ENCODE data around the gene RALGAPB.
"Not testable (repeated sequence)": the region's sequence is repeated elsewhere in the genome, so short reads cannot be mapped to it uniquely, and the experiment has no call there.

The RALGAPB gene

DNA sequence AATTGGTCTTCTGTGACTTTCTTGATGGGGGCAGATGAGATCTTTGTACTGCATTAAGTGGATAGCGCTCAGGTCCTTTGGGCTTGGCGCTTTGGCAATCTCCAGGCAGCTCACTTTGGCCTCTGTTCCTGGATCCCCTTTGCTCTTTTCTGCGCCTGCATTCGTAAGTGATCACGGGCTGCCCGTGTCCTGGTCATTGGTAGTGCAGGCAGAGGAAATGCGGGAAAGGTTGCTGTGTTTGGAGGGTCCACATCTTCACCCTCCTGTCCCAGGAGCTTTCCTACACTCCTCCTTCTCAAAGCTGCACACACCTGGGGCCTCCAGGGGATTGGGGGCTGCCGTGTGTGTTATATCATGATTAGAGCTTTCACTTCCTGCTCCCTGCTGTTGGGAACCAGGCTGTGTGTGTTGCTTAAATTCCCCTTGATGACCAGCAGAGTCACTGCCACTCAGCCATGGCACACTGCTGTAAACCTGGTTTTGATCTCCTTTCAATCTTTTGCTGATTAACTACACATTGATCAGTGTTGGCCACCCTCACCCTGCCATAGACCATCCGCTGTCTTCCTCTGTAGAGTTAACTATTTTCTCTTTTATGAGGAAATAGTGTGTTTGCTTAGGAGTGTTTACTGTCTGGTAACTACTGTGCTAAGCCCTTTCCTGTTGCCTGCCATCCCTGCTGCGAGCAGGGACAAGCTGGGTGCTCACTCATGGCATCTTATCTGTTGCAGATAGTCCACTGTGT lies 24.5 kb upstream of the RALGAPB start:
- no peak for DNase-seq

DNA sequence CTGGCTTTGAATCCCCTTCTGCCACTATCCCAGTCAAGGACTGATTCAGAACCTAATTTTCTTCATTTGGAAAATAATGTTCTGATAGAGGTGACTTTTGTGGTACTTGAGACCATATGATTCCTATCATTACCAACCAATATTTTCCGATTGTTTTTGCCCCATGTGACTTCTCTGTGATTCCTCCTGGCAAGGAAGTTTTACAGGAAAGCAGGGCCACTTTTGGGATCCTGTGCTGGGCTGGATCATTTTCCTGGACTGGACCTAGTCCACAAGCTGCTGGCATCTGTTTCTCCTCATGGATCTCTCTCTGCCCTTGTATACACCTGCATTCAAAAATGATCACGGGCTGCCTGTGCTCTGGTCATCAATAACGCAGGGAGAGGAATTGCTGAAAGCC lies 23.6 kb upstream of the RALGAPB start:
- no peak for DNase-seq

DNA sequence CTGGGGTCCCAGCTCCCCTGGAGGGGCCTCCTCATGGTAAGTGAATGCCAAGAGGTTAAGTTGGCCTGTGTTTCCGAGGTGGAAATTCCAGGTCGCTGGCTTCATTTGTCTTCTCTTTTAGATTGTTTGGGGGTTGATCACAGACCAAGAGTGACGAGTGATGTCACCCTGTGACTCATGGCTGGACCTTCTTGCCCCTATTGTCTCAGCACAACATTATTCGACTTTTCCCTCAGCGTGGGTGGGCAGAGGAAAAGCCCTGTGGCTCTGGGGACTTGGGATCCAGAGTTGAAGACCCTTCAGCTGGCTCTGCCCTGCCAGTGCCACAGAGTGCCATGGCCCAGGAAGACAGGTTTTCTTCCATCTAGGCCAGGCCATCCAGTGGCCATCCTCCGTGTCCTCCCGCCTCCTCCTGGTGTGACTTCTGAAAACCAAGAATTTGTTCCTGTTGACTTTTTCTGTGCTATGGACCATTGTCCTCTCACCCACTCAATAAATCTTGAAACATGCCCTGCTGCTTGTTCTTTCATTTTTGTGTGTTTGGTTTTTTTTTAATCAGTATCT lies 22.1 kb upstream of the RALGAPB start:
- DNase-seq = no peak

DNA sequence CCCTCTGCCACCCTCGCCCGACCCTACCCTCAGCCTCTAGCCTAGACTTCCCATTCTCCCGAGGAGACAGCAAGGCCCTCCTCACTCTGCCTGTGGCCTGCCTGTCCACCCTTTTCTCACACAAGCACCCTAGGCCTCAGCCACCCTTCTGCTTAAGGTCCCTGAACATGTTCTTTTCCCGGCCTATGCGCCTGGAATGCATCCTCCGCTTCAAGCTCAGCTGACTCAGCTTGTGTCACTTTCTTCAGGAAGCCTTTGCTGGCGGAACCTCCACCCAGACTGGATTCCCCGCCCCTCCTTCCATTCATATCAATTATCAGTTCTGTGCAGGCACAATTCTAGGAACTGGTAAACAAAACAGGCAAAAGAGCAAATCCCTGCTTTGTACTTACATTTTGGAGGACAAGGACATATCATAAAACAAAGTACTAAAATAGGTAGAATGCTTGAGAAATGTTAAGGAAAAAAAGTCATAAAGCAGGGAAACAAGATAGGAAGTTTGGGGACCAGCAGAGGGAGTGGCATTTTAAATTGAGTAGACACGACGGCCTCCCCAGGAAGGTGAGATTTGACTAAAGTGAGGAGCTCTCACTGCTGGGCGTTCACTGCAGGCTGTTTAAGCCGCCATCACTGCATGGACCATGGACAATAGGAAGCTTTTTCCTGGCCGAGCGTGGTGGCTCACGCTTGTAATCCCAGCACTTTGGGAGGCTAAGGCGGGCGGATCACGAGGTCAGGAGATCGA lies 19.6 kb upstream of the RALGAPB start:
- DNase-seq = no peak

DNA sequence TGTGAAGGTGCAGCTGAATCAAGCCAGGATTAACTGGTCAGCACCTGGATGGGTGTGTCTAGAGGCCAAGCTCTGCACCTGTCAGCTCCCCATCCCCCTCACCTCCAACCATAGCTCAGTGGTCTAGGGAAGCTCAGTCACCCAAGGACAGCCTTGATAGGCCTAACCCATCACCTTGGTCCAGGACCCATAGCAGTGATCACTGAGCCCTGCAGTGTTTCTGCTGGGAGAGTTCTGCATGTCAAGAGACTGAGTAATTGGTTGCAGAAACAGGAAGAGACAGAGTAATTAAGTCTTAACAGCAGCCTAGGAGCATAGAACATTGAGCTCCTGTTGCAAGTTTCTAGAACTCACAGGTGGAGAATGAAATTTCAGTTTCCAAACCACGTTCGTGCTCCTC lies 18.7 kb upstream of the RALGAPB start:
- no peak for DNase-seq

DNA sequence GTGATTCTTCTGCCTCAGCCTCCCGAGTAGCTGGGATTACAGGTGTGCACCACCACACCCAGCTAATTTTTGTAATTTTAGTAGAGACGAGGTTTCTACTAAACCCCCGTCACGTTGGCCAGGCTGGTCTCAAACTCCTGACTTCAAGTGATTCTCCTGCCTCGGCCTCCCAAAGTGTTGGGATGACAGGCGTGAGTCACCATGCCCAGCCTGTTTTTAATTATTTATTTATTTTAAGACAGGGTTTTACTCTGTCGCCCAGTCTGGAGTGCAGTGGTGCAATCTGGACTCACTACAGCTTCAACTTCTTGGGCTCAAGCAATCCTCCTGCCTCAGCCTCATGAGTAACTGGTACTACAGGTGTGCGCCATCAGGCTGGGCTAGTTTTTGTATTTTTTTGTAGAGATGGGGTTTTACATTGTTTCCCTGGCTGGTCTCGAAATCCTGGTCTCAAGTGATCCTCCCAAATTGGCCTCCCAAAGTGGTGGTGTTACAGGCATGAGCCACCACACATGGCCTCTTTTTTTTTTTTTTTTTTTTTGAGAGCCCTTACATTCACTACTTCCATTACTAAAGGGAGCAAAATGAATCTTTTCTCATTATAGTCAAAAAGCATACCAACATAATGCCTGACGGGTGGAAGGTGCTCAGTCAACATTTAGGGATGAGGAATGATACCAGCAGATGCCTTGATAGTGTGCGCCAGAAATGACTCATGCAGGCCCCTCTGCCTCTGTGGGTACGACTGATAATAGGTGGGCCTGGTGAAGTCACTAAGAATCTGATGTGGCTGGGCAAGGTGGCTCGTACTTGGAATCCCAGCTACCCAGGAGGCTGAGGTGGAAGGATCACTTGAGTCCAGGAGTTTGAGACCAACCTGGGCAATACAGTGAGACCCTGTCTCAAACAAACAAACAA lies 17.8 kb upstream of the RALGAPB start:
- no peak for DNase-seq

DNA sequence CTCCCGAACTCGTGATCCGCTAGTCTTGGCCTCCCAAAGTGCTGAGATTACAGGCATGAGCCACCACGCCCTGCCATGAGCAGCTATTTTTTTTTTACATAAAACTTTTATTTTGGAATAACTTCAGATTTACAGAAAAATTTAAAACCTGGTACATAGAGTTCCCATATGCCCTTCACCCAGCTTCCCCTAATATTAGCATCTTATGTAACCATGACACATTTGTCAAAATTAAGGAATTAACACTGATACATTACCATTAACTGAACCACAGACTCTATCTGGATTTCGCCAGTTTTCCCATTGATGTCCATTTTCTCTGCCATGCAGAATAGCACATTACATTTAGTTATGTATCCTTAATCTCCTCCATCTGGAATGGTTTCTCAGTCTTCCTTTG lies 14.3 kb upstream of the RALGAPB start:
- no peak for DNase-seq

DNA sequence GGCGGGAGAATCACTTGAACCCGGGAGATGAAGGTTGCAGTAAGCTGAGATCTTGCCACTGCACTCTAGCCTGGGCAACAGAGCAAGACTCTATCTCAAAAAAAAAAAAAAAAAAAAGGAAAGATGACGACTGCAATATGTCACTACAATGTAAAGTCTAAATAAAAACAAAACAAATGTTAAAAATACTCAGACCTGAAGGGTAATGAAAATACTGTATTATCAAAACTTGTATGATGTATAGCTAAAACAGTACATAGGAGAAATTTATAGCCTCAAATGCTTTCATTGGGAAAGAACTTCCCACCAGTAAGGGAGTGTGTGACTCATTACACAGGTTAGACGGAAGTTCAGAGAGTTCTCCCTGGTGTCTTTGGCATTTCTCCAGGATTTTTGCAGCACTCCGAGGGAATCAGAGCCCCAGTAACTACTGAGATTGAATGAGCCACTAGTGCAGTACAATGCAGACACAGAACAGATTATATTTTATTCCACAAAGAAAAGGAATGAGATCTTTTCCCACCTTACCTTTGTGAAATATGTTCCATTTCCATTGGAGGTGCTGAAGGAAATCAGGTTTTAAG lies 12.5 kb upstream of the RALGAPB start:
- DNase-seq = no peak

DNA sequence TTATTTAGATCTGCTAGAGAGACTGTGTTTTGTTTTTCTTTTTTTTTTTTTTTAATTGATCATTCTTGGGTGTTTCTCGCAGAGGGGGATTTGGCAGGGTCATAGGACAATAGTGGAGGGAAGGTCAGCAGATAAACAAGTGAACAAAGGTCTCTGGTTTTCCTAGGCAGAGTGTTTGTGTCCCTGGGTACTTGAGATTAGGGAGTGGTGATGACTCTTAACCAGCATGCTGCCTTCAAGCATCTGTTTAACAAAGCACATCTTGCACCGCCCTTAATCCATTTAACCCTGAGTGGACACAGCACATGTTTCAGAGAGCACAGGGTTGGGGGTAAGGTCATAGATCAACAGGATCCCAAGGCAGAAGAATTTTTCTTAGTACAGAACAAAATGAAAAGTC lies 12.0 kb upstream of the RALGAPB start:
- not testable (repeated sequence) for DNase-seq

DNA sequence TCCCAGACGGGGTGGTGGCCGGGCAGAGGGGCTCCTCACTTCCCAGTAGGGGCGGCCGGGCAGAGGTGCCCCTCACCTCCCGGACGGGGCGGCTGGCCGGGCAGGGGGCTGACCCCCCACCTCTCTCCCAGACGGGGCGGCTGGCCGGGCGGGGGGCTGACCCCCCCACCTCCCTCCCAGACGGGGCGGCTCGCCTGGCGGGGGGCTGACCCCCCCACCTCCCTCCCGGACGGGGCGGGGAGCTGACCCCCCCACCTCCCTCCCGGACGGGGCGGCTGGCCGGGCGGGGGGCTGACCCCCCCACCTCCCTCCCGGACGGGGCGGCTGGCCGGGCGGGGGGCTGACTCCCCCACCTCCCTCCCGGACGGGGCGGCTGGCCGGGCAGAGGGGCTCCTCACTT lies 11.5 kb upstream of the RALGAPB start:
- not testable (repeated sequence) for DNase-seq

DNA sequence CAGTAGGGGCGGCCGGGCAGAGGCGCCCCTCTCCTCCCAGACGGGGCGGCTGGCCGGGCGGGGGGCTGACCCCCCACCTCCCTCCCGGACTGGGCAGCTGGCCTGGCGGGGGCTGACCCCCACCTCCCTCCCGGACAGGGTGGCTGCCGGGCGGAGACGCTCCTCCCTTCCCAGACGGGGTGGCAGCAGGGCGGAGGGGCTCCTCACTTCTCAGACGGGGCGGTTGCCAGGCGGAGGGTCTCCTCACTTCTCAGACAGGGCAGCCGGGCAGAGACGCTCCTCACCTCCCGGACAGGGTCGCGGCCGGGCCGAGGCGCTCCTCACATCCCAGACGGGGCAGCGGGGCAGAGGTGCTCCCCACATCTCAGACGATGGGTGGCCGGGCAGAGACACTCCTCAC lies 11.1 kb upstream of the RALGAPB start:
- not testable (repeated sequence) for DNase-seq

DNA sequence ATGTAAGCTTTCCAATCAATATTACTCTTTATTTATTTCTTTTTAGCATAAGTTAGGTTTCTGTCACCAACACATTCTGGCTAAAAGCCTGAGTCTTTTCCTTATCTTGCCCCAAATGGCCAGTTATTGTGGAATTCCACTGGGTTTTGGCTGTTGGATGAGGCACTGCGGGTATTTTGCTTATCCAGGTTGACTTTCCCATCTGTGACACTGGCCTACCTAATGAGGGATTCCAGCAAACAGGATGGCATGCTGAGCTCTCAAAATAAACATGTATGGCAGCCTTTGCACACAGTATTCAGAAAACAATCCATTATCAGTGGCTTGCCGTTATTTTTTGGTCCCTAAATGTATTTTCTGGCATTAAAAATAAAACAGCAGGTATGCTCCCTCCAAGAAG lies 6.5 kb upstream of the RALGAPB start:
- no peak for DNase-seq

DNA sequence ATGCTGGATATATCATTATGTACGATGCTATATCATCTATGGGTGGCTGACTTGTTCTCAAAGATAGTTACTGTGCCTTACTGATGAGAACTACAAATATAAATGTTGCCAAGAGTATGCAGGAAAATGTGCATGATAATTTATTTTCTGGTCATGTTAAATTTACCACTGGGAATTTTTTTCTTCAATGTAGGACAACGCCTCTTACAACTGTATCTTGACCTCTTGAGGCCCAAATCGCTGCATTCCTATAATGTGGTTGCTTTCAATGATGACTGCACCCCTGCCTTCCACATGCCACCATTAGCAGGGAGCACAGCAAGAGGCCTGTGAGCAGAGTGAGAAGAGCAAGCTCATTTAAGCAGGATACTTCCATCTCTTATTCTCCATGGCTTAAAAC lies 5.7 kb upstream of the RALGAPB start:
- no peak for DNase-seq

DNA sequence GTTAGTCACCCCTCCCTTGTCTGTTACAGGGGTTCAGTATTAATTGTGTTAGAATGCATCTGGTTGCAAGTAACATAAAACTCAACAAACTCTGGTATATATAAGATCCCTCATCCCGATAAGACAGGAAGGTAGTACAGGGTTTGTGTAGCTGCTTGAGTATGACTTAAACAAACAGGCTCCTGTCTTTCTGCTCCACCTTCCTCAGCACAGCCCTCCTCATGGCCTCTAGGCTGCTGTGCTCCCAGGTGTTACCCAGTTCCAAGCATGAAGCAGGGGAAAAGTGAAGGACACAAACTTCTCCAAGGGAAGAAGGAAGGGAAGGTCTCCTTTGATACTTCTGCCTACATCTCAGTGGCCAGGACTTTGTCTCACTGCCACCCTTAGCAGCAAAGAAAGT lies 1.4 kb upstream of the RALGAPB start:
- no peak for DNase-seq

DNA sequence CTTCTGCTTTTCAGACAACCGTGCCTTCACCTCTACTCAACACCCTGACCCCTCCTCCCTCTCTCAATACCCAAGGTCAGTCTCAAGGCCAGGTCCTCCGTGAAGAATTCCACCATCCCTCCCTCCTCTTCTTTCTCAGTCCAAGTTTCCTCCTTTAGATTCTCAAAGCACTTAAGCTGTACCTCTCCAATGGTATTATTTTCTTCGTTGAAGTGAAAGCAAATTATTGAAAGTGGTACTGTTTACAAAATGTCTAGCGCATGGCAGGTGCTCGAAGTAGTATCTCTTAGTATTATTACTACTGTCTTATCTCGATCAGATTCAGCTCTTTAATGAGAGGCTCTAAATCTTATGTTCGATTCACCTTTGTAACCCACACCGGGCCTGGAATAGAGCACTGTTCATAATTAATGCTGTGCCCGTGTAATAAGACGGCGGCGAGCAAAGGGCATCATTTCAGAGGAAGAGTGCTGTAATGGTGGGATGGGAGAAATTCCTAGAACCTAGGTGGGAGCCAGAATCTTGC lies 593 bp upstream of the RALGAPB start:
- DNase-seq = no peak

DNA sequence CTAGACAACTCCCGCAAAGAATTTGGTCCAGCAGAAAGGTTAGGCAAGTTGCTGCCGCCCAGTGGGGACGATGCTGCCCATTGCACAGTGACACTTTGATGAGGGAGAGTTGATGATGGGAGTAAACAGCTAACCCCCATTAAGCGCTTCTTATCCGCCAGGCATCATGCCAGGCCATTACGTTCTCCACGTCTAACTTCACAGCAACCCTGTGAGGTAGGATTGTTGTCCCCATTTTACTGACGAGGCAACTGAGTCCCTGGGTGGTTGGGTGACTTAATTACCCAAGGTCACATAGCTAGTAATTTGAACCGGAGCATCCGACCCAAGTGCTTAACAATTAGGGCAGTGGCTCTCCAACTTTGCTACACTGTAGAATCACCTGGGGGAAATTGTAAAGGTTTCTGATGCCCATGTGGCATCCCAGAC lies 738 bp downstream of the RALGAPB start:
- DNase-seq = no peak

DNA sequence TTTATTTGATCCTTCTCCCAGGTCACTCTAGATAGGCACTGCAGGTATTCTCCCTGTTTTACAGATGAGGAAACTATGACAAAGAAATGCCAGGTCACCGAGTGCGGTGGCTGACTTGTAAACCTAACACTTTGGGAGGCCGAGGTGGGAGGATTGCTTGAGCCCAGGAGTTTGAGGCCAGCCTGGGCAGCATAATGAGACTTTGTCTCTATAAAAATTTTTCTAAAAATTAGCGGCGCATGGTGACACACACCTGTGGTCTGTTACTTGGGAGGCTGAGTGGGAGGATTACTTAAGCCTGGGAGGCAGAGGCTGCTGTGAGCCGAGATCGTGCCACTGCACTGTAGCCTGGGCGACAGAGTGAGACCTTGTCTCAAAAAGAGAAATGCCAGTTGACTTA lies 5.1 kb downstream of the RALGAPB start:
- no peak for DNase-seq

DNA sequence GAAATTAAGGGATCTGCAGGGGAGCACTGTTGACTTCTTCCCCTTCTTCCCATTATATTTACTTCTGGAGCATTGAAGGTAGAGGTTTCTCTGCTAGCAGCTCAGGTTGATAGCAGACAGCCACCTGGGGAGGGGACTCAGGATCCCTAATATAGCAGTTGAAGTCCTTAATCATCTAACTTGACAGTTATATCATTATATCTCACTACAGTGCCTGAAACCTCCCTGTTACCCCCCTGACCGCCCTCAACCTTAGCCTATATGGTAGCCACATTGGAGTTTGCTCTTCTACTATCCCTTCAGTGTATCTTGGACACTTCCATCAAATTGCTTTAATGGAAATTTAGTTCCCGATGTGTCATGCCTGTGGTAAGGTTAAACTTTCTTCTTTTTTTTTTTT lies 7.0 kb downstream of the RALGAPB start:
- DNase-seq = no peak

DNA sequence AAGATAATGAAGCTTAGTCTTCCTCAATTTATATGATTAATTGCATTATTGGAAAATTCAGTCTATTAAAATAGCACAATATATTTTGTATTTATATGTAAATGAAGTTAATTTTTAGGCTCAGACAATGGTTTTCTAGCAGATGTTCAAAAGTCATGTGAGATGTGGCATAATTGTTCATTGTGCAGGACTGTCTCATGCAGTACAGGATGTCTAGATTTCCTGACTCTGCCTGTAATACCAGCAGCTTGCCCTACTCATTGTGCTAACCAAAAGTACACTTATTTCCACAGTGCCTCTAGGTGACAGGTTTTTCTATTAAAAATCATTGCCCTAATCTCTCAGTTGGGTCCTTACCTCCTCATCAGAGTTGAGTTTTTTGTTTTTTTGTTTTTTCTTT lies 12.4 kb downstream of the RALGAPB start:
- DNase-seq = no peak

DNA sequence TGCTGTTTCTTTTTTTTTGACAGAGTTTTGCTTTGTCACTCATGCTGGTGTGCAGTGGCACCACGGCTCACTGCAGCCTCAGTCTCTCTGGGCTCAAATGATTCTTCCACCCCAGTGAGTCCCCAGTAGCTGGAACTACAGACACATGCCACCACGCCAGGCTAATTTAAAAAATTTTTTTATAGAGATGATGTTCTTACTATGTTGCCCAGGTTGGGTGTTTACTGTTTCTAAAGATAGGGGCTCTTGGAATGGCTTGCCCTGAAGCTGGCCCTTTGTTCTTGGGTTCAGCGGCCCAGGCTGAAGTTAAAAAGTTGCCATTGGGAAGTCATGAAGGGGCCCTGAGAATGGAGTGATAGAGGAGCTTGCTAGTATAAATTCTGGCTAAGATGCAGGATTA lies 16.5 kb downstream of the RALGAPB start:
- no peak for DNase-seq

DNA sequence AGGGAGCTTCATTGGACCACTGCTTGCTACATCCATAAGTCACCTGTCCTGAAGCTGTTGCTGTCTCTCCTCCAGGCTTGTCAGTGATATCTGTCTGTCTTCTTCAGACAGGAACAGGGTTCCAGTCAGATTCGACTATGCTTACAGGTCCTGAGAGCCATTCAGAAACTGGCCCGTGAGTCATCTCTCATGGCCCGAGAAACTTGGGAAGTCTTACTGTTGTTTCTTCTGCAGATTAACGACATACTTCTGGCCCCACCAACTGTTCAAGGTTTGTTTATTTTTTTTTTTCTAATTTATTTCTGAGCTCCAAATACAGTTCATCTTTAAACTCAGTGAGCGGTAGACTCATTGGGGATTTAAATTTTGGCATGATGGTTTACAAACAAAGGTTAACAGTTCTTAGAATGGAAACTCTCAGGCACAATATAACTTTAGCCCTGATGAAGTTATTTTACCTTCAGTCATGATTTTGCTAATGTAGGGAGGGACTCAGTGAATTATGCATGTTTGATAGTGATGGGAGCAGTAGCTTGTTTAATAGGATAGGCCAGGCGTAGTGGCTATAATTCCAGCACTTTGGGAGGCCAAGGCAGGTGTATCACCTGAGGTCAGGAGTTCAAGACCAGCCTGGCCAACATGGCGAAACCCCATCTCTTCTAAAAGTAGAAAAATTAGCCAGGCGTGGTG lies 24.7 kb downstream of the RALGAPB start:
- DNase-seq = no peak

DNA sequence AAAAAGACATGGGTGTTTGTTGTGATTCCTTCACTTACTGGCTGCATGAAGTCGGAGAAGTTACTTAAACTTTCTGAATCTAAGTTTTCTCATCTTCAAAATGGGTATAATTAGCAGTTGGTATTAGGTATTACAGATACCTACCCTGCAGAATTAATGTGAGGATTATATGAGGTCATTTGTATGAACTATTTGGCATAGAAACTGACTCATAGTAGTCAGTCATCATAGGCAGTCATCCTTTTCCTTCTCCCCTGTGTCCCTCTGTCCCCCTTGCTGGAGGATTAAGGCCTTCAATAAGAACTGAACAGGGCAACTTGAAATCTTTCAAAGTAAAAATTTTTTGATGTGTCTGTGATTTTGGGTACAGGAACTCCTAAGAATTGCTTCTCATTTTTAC lies 26.3 kb downstream of the RALGAPB start:
- DNase-seq = no peak
